IPS DF 6.9 (cell line): ENCODE results near the gene PDXDC1.
"Not testable (repeated sequence)": the region's sequence is repeated elsewhere in the genome, so short reads cannot be mapped to it uniquely, and the experiment has no call there.

Source experiments
- DNase-seq: peaks from one replicate; pipeline ENCODE4 v3.0.0-alpha.2; 2013; ENCODE audit warnings: low read depth, low spot score
- H3K27ac ChIP-seq: one replicate; pipeline ENCODE4 v1.5.1; 2013; ENCODE audit warnings: low read length, control low read depth
- H3K27me3 ChIP-seq: 2 replicates; pipeline ENCODE4 v1.6.1; 2013; ENCODE audit warnings: mild to moderate bottlenecking, low read length; ENCODE audit not compliant: control insufficient read depth, insufficient read depth
- H3K36me3 ChIP-seq: 2 replicates; pipeline ENCODE4 v1.6.1; 2013; ENCODE audit warnings: low read length; ENCODE audit not compliant: control insufficient read depth, insufficient read depth
- H3K4me1 ChIP-seq: 2 replicates; pipeline ENCODE4 v1.6.1; 2013; ENCODE audit warnings: low read length; ENCODE audit not compliant: control insufficient read depth, insufficient read depth
- H3K4me3 ChIP-seq: 2 replicates; pipeline ENCODE4 v1.5.1; 2013; ENCODE audit warnings: mild to moderate bottlenecking, low read length
- H3K9me3 ChIP-seq: 2 replicates; pipeline ENCODE4 v1.6.1; 2013; ENCODE audit warnings: low read length, inconsistent platforms; ENCODE audit not compliant: control insufficient read depth, insufficient read depth
- WGBS: extraction: QIAGEN DNeasy Blood & Tissue Kit; methylation state at CpG from one replicate; pipeline ENCODE4 v1.1.7; 2013; ENCODE audit warnings: mixed read lengths, missing lambda C conversion rate; ENCODE audit not compliant: insufficient read length, insufficient coverage; 5-methylcytosine and 5-hydroxymethylcytosine counted together

PDXDC1 gene

GRCh38 chr16:15052747-15053476 is 78.1 kb downstream of the PDXDC1 start:
- DNase-seq: no peak
- Histone ChIP-seq H3K4me3 (no peak overlapping the region), H3K4me1 (no peaks in the 10 kb centered on the region), H3K27ac (no peak overlapping the region), H3K27me3 (no peaks in the 10 kb centered on the region), H3K36me3 (no peaks in the 10 kb centered on the region), H3K9me3 (no peaks in the 10 kb centered on the region)
- no CpG with 5 or more reads among the region's 10 CpGs for whole genome bisulfite sequencing

DNA sequence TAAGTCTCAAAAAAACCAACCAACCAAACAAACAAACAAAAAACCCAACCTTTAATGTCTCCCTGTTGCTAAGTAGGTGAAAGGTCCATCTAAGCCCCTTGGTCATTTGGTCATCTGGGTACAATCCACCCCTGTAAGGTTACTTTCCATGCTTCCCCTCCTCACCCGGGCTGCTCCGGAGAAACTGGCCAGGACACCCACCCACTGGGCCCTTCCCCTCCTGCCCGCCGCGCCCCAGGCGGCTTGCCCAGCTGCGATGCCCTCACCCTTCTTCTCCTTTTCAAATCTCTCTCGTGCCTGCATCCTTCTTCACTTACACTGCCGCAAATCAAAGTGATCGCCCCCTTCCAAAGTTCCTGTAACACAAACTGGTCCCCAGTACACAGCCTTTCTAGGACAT is 79.1 kb downstream of the PDXDC1 start:
- H3K27me3 ChIP-seq: no peaks in the 10 kb centered on the region
- no peaks in the 10 kb centered on the region for H3K9me3 ChIP-seq
- H3K4me3 ChIP-seq: no peak overlapping the region
- no peak overlapping the region for H3K27ac ChIP-seq
- no peaks in the 10 kb centered on the region for H3K4me1 ChIP-seq
- WGBS: no CpG with 5 or more reads among the region's 10 CpGs
- no peak for DNase-seq
- H3K36me3 ChIP-seq: no peaks in the 10 kb centered on the region

- Histone ChIP-seq H3K9me3 (no peaks in the 10 kb centered on the region), H3K27me3 (no peaks in the 10 kb centered on the region), H3K36me3 (no peaks in the 10 kb centered on the region), H3K4me3 (peak overlapping the region; percentile 92; the same call in 1 of the 2 replicates), H3K4me1 (no peaks in the 10 kb centered on the region), H3K27ac (no peak overlapping the region)
- WGBS: no CpG with 5 or more reads among the region's 19 CpGs
- no peak for DNase-seq
Observed at GRCh38 chr16:15054357-15055140, 79.7 kb downstream of the PDXDC1 start.

- no CpG with 5 or more reads among the region's 81 CpGs for WGBS
- Histone ChIP-seq H3K9me3 (no peaks in the 10 kb centered on the region), H3K27me3 (no peaks in the 10 kb centered on the region), H3K4me1 (no peaks in the 10 kb centered on the region), H3K27ac (no peak overlapping the region), H3K4me3 (peak overlapping the region; percentile 92), H3K36me3 (no peaks in the 10 kb centered on the region)
- DNase-seq: peak; percentile 13
Observed at GRCh38 chr16:15055141-15056053, 80.6 kb downstream of the PDXDC1 start.

GRCh38 chr16:15057681-15058417 is 83.0 kb downstream of the PDXDC1 start:
- Histone ChIP-seq H3K9me3 (no peaks in the 10 kb centered on the region), H3K4me1 (no peaks in the 10 kb centered on the region), H3K4me3 (no peak overlapping the region), H3K27ac (no peak overlapping the region), H3K27me3 (no peaks in the 10 kb centered on the region), H3K36me3 (peaks cover 7% of the 10 kb centered on the region; the same call in 1 of the 2 replicates)
- DNase-seq: no peak
- no CpG with 5 or more reads among the region's 7 CpGs for WGBS

DNA sequence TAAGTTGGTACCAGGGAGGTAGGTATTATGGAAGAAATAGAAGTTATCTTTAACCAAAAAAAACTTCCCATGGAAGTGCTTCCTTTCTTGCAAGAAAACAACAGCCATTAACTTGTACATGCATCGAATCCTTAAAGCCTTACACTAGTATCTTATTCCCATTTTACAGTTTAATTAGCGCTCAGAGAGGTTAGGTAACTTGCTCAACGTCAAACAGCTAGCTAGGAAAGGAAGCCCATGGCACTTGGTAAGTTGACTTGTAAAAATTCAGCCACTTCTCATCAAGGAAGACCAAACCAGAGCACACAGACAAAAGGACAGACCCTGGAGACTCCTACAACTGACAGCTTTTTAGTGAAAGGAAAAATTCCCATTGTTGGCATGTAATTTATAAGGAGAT is 84.5 kb downstream of the PDXDC1 start:
- H3K36me3 ChIP-seq: peaks cover 7% of the 10 kb centered on the region; the same call in 1 of the 2 replicates
- DNase-seq: no peak

DNA sequence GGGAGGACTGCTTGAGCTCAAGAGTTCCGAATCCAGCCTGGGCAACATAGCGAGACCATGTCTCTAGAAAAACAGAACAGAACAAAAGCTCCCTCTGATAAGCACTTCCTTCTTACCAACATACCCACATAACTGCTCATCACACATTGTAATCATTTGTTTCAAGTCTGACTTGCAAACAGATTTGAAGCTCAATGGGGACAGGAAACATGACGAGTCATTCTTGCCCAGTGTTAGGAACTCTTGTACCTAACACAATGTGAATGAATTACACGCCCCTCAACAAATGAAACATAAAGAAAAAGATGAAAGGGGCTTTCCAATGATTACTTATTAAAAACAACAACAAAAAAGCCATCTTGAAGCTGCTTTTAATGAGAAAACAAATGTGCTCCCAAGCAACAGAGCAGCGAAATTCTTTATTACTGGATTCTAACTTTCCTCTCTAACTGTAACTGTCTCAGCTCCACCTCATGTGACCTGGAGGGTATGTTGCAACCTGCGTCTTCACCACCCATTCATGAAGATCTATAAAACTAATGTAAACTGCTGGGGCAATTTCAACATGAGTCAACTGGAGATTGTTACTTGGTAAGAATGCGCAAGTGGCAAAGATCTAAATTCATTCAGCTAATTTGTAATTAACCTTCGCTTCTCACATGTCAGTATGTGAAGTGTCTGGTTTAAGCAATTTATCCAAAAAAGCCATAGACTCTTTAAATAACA is 87.4 kb downstream of the PDXDC1 start:
- DNase-seq, H3K27ac ChIP-seq, H3K36me3 ChIP-seq, H3K4me1 ChIP-seq, H3K9me3 ChIP-seq, H3K4me3 ChIP-seq, H3K27me3 ChIP-seq: not testable (repeated sequence)
- WGBS: no CpG with 5 or more reads among the region's 8 CpGs

More for the DNA sequence above, 84.5 kb downstream of the PDXDC1 start:
- no peaks in the 10 kb centered on the region for H3K27me3 ChIP-seq
- no peaks in the 10 kb centered on the region for H3K9me3 ChIP-seq
- no peak overlapping the region for H3K27ac ChIP-seq
- H3K4me3 ChIP-seq: no peak overlapping the region
- no peaks in the 10 kb centered on the region for H3K4me1 ChIP-seq
- WGBS: no CpG with 5 or more reads among the region's 3 CpGs

DNA sequence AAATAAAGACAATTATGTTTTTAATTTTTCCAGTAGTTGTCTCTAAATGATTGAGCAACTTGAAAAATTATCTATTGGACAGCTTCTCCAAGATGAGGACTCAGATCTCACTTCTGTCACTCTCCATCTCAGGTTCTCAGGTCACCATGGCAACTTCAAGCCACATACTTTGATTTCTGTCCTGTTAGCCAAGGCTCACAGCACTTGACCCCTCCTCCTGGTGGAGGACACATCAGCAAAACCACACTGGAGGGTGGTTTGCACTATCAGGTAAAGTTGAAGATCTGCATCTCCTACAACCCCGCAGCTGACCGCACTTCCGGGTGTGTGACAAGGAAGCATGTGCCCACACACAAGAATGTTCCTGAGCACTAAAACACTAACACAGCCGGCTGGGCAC is 91.1 kb downstream of the PDXDC1 start:
- WGBS: no CpG with 5 or more reads among the region's 4 CpGs
- H3K4me1 ChIP-seq, H3K27ac ChIP-seq, H3K27me3 ChIP-seq, H3K4me3 ChIP-seq, DNase-seq, H3K36me3 ChIP-seq, H3K9me3 ChIP-seq: not testable (repeated sequence)

DNA sequence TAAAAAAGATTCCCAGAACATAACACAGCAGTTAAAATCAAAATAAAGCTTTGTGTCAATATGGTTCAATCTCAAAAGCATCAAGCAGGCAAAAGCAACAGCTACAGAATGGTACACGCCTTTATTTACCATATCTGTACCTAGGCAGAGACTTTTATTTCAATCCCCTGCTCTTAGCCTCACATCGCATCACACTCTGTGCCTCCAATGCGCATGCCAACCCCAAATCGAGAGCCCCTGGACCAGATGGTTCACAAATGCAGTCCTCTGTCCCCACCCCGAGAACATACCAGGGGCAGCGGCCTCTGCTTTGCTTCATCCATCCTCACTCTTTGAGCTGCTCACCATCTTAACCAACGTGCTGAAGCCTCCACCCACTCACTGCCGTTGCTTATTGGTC is 91.9 kb downstream of the PDXDC1 start:
- H3K27ac ChIP-seq, H3K9me3 ChIP-seq, H3K4me3 ChIP-seq, H3K4me1 ChIP-seq, DNase-seq, H3K36me3 ChIP-seq, H3K27me3 ChIP-seq: not testable (repeated sequence)
- no CpG with 5 or more reads among the region's 8 CpGs for whole genome bisulfite sequencing
